ENCODE data around the gene SDK2. TPM values are rescaled to one million over a fixed set of nuclear protein-coding genes. Genes with fewer than 3 reads are reported as not detected.

Gene SDK2
- total and polyA plus RNA-seq, 9 of the 15 experiments (the other 6 are each of a cell fraction or from before 2014, with no cell fraction given), result 0.04 TPM; not detected in 8

DNA sequence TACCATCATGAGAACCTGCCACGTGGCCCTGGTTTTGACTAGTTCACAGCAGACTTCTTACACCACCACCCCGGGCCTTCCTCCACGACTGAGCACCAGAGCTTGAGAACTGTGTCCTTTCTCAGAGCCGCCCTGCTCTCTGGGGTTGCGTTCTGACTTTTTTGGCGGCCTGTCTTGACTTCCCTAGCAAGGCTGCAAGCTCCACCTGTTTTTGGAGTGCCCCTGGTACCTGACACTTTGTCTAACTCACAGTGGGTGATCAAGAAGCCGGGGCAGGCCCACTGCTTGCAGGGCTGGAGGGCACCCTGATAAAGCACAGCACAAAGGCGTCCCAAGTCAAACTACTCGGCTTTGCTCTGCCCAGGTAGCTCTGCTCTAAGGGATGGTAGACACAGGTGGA, 154.3 kb downstream of the SDK2 start:
- Histone ChIP-seq H3K9me1 (ENCODE audit: control insufficient read depth, insufficient read depth, low read length) (no peaks in the 10 kb centered on the region), H4K20me1 (replicated peaks; ENCODE audit: control insufficient read depth, insufficient read depth, low read length) (no peaks in the 10 kb centered on the region), H3K27me3 (ENCODE audit: control insufficient read depth in 2 of 2, insufficient read depth in 2 of 2, low read length in 2 of 2) (peaks cover 11 to 55% of the 10 kb centered on the region in 2 experiments; a peak in 3 of 5 replicates), H3K4me2 (ENCODE audit: insufficient read depth, low read length) (no peak overlapping the region), H3K4me3 (no peak overlapping the region), H3K79me2 (ENCODE audit: control insufficient read depth, insufficient read depth, low read length) (no peaks in the 10 kb centered on the region), H3K9me3 (replicated peaks; ENCODE audit: control insufficient read depth, insufficient read depth, low read depth, low read length) (no peaks in the 10 kb centered on the region), H3K36me3 (ENCODE audit: control insufficient read depth, insufficient read depth, low read length) (no peaks in the 10 kb centered on the region), H2AFZ (ENCODE audit: low read depth, low read length) (no peak overlapping the region), H3K4me1 (replicated peaks in 1 of 2; ENCODE audit: control insufficient read depth in 2 of 2, insufficient read depth in 2 of 2, low read length in 2 of 2) (no peaks in the 10 kb centered on the region), H3K27ac (ENCODE audit: extremely low read depth, low read depth, low read length) (no peak overlapping the region), H3K9ac (ENCODE audit: insufficient read depth in 1 of 2, low read depth in 2 of 2, low read length in 2 of 2) (no peak overlapping the region)
- 0% methylated on average over 9 of the region's 9 CpGs for WGBS (ENCODE audit: insufficient coverage, low coverage, missing lambda C conversion rate)
- ChIA-PET POLR2A (interaction anchor here (2.0 kb wide), 1 partner anchor 15 kb away, joined by 9 read pairs; no protein-coding TSS in a partner anchor), CTCF (ENCODE audit: low intra/inter-chr PET ratio) (no interaction called here)
- in situ Hi-C loops (cut with MboI) (no loop called here), intact Hi-C loops (cut with micrococcal nuclease) (loop anchor here (2.0 kb wide), 1 partner anchor 13 kb away; no protein-coding TSS in a partner anchor)
- DNase-seq (ENCODE audit: extremely low read depth in 1 of 4, low spot score in 3 of 4) (no peak), ATAC-seq (no peak), FAIRE-seq (no peak)
- peak; percentile 44 for TF ChIP-seq RBM25 (IDR thresholded peaks at IDR 0.05; ENCODE audit: low read depth, low read length, severe bottlenecking)
- TF ChIP-seq, protein P1, sequence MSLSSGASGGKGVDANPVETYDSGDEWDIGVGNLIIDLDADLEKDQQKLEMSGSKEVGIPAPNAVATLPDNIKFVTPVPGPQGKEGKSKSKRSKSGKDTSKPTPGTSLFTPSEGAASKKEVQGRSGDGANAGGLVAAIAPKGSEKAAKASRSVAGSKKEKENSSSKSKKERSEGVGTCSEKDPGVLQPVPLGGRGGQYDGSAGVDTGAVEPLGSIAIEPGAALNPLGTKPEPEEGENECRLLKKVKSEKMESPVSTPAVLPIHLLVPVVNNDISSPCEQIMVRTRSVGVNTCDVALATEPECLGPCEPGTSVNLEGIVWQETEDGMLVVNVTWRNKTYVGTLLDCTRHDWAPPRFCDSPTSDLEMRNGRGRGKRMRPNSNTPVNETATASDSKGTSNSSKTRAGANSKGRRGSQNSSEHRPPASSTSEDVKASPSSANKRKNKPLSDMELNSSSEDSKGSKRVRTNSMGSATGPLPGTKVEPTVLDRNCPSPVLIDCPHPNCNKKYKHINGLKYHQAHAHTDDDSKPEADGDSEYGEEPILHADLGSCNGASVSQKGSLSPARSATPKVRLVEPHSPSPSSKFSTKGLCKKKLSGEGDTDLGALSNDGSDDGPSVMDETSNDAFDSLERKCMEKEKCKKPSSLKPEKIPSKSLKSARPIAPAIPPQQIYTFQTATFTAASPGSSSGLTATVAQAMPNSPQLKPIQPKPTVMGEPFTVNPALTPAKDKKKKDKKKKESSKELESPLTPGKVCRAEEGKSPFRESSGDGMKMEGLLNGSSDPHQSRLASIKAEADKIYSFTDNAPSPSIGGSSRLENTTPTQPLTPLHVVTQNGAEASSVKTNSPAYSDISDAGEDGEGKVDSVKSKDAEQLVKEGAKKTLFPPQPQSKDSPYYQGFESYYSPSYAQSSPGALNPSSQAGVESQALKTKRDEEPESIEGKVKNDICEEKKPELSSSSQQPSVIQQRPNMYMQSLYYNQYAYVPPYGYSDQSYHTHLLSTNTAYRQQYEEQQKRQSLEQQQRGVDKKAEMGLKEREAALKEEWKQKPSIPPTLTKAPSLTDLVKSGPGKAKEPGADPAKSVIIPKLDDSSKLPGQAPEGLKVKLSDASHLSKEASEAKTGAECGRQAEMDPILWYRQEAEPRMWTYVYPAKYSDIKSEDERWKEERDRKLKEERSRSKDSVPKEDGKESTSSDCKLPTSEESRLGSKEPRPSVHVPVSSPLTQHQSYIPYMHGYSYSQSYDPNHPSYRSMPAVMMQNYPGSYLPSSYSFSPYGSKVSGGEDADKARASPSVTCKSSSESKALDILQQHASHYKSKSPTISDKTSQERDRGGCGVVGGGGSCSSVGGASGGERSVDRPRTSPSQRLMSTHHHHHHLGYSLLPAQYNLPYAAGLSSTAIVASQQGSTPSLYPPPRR (CRISPR knock-in tag; IDR thresholded peaks at IDR 0.05; ENCODE audit: borderline replicate concordance), result no peak
- BruUV-seq (replicated peaks), result no TSS peak

Data from K562 (cell line).